Gastroesophageal sphincter (tissue), 3 donors: ENCODE data around the gene MGA.

Experiments used
- POLR2A ChIP-seq, 2 donors: fragments of 450-650 bp; IDR thresholded peaks; one replicate each; pipeline ENCODE4 v1.6.1; 2017; ENCODE audit warnings: antibody characterized with exemption in 2 of 2, mild to moderate bottlenecking in 2 of 2, moderate library complexity in 1 of 2
- TF ChIP-seq, protein P1 (sequence below), 4 experiments: fragments of 200-600 bp in 2 of 4; fragments of 450-650 bp in 2 of 4; sonication (generic) in 1 of 4; IDR thresholded peaks; one replicate each; pipeline ENCODE4 v1.5.1; 2017 to 2019; ENCODE audit warnings: antibody characterized with exemption in 4 of 4, mild to moderate bottlenecking in 2 of 4, moderate library complexity in 2 of 4

- TF ChIP-seq, protein P1, sequence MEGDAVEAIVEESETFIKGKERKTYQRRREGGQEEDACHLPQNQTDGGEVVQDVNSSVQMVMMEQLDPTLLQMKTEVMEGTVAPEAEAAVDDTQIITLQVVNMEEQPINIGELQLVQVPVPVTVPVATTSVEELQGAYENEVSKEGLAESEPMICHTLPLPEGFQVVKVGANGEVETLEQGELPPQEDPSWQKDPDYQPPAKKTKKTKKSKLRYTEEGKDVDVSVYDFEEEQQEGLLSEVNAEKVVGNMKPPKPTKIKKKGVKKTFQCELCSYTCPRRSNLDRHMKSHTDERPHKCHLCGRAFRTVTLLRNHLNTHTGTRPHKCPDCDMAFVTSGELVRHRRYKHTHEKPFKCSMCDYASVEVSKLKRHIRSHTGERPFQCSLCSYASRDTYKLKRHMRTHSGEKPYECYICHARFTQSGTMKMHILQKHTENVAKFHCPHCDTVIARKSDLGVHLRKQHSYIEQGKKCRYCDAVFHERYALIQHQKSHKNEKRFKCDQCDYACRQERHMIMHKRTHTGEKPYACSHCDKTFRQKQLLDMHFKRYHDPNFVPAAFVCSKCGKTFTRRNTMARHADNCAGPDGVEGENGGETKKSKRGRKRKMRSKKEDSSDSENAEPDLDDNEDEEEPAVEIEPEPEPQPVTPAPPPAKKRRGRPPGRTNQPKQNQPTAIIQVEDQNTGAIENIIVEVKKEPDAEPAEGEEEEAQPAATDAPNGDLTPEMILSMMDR (IDR thresholded peaks at IDR 0.05), result no peak
- no peak for TF ChIP-seq POLR2A (IDR thresholded peaks at IDR 0.05)
Measured at GRCh38 chr15:41661078-41661517, 893 bp downstream of the MGA start.
